NCI-H446 (cell line): ENCODE measurements around the gene FAM177B.
"Not testable (repeated sequence)": the region's sequence is repeated elsewhere in the genome, so short reads cannot be mapped to it uniquely, and the experiment has no call there.

Source experiments
- DNase-seq, 2 experiments: peaks; one replicate each; lab custom pipeline; 2025; lab: John Stamatoyannopoulos, UW

FAM177B gene

GRCh38 chr1:222739929-222740328 is 2.9 kb downstream of the FAM177B start:
- DNase-seq = no peak

GRCh38 chr1:222741630-222742457 is 4.8 kb downstream of the FAM177B start:
- not testable (repeated sequence) for DNase-seq

GRCh38 chr1:222749927-222750326 is 12.9 kb downstream of the FAM177B start:
- DNase-seq = peak in 1 of 2 experiments; percentile 9

GRCh38 chr1:222750651-222751050 is 13.6 kb downstream of the FAM177B start:
- DNase-seq = no peak

GRCh38 chr1:222751255-222751654 is 14.3 kb downstream of the FAM177B start:
- DNase-seq = no peak

GRCh38 chr1:222754366-222755139 is 17.6 kb downstream of the FAM177B start:
- no peak for DNase-seq

- no peak for DNase-seq
Measured at GRCh38 chr1:222757646-222758268, 20.8 kb downstream of the FAM177B start.

GRCh38 chr1:222759451-222760035 is 22.5 kb downstream of the FAM177B start:
- DNase-seq = no peak

GRCh38 chr1:222761083-222761482 is 24.1 kb downstream of the FAM177B start:
- no peak for DNase-seq

- DNase-seq = not testable (repeated sequence)
Measured at GRCh38 chr1:222762178-222762577, 25.2 kb downstream of the FAM177B start.

- DNase-seq = no peak
Measured at GRCh38 chr1:222767152-222767571, 30.2 kb downstream of the FAM177B start.

- no peak for DNase-seq
Measured at GRCh38 chr1:222768592-222768991, 31.6 kb downstream of the FAM177B start.

GRCh38 chr1:222769181-222769580 is 32.2 kb downstream of the FAM177B start:
- DNase-seq = no peak

GRCh38 chr1:222769971-222770620 is 33.1 kb downstream of the FAM177B start:
- peak in 1 of 2 experiments; percentile 19 for DNase-seq

GRCh38 chr1:222772996-222773379 is 36.0 kb downstream of the FAM177B start:
- DNase-seq = peak in 1 of 2 experiments; percentile 66

- DNase-seq = no peak
Measured at GRCh38 chr1:222777463-222777862, 40.5 kb downstream of the FAM177B start.

GRCh38 chr1:222777977-222778376 is 41.0 kb downstream of the FAM177B start:
- no peak for DNase-seq

GRCh38 chr1:222781251-222781650 is 44.2 kb downstream of the FAM177B start:
- no peak for DNase-seq

- DNase-seq = peak in 1 of 2 experiments; percentile 33
Measured at GRCh38 chr1:222783051-222783450, 46.0 kb downstream of the FAM177B start.

GRCh38 chr1:222784371-222784770 is 47.4 kb downstream of the FAM177B start:
- no peak for DNase-seq

- no peak for DNase-seq
Measured at GRCh38 chr1:222784916-222785315, 47.9 kb downstream of the FAM177B start.

GRCh38 chr1:222785529-222785928 is 48.5 kb downstream of the FAM177B start:
- no peak for DNase-seq
